Loucy (cell line): ENCODE data around the gene LRRC38.
"Not testable (repeated sequence)": the region's sequence is repeated elsewhere in the genome, so short reads cannot be mapped to it uniquely, and the experiment has no call there.

ENCODE experiments used
- H2AFZ ChIP-seq: fragments of 200-600 bp; sonication (generic); 2 replicates; pipeline ENCODE4 v1.6.0; 2016; ENCODE audit warnings: antibody characterized with exemption, mild to moderate bottlenecking, low read length, moderate library complexity
- H3F3A ChIP-seq: fragments of 200-600 bp; 2 replicates; pipeline ENCODE4 v1.6.0; 2016; ENCODE audit warnings: antibody characterized with exemption, low read depth, mild to moderate bottlenecking
- H3K27me3 ChIP-seq: fragments of 200-600 bp; sonication (generic); 2 replicates; pipeline ENCODE4 v1.6.1; 2014; ENCODE audit warnings: low read length, mild to moderate bottlenecking; ENCODE audit not compliant: insufficient read depth, poor library complexity, severe bottlenecking
- H3K36me3 ChIP-seq: fragments of 200-600 bp; sonication (generic); 2 replicates; pipeline ENCODE4 v1.6.1; 2016; ENCODE audit warnings: low read length; ENCODE audit not compliant: insufficient read depth
- H3K4me1 ChIP-seq: fragments of 200-600 bp; sonication (generic); 2 replicates; pipeline ENCODE4 v1.5.1; 2014; ENCODE audit warnings: low read length, mild to moderate bottlenecking; ENCODE audit not compliant: insufficient read depth, poor library complexity, severe bottlenecking
- H3K4me2 ChIP-seq: fragments of 200-600 bp; sonication (generic); 2 replicates; pipeline ENCODE4 v1.6.0; 2014; ENCODE audit warnings: antibody characterized with exemption, low read length, low read depth, mild to moderate bottlenecking; ENCODE audit not compliant: poor library complexity, severe bottlenecking
- H3K4me3 ChIP-seq: fragments of 200-600 bp; sonication (generic); 2 replicates; pipeline ENCODE4 v1.5.1; 2014; ENCODE audit warnings: low read length, mild to moderate bottlenecking, mixed read lengths; ENCODE audit not compliant: poor library complexity, severe bottlenecking
- H3K79me2 ChIP-seq: fragments of 200-600 bp; sonication (generic); 2 replicates; pipeline ENCODE4 v1.6.1; 2014; ENCODE audit warnings: low read length; ENCODE audit not compliant: insufficient read depth
- H3K9ac ChIP-seq: fragments of 200-600 bp; sonication (generic); 2 replicates; pipeline ENCODE4 v1.6.0; 2014; ENCODE audit warnings: mild to moderate bottlenecking, low read depth, low read length, moderate library complexity; ENCODE audit not compliant: poor library complexity, severe bottlenecking
- H3K9me2 ChIP-seq: fragments of 200-600 bp; sonication (generic); replicated peaks from 2 replicates; pipeline ENCODE4 v1.6.1; 2016; ENCODE audit warnings: low read depth, low read length, mixed read lengths
- H3K9me3 ChIP-seq: fragments of 200-600 bp; sonication (generic); 2 replicates; pipeline ENCODE4 v1.6.1; 2014; ENCODE audit warnings: mild to moderate bottlenecking, antibody characterized with exemption, low read length, low read depth; ENCODE audit not compliant: insufficient read depth
- H4K20me1 ChIP-seq: fragments of 200-600 bp; sonication (generic); 2 replicates; pipeline ENCODE4 v1.6.0; 2014; ENCODE audit warnings: antibody characterized with exemption, low read length, mild to moderate bottlenecking; ENCODE audit not compliant: insufficient read depth, poor library complexity, severe bottlenecking
- EZH2phosphoT487 ChIP-seq: fragments of 200-600 bp; IDR thresholded peaks from 2 replicates; pipeline ENCODE4 v1.6.1; 2018; ENCODE audit warnings: antibody characterized with exemption, mild to moderate bottlenecking, moderate library complexity, borderline replicate concordance
- TF ChIP-seq, protein P1 (sequence below): fragments of 200-600 bp; sonication (generic); conservative IDR thresholded peaks from 2 replicates; pipeline ENCODE4 v1.5.1; 2014; ENCODE audit warnings: mild to moderate bottlenecking, antibody characterized with exemption, low read length

The LRRC38 gene, protein sequence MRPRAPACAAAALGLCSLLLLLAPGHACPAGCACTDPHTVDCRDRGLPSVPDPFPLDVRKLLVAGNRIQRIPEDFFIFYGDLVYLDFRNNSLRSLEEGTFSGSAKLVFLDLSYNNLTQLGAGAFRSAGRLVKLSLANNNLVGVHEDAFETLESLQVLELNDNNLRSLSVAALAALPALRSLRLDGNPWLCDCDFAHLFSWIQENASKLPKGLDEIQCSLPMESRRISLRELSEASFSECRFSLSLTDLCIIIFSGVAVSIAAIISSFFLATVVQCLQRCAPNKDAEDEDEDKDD

DNA sequence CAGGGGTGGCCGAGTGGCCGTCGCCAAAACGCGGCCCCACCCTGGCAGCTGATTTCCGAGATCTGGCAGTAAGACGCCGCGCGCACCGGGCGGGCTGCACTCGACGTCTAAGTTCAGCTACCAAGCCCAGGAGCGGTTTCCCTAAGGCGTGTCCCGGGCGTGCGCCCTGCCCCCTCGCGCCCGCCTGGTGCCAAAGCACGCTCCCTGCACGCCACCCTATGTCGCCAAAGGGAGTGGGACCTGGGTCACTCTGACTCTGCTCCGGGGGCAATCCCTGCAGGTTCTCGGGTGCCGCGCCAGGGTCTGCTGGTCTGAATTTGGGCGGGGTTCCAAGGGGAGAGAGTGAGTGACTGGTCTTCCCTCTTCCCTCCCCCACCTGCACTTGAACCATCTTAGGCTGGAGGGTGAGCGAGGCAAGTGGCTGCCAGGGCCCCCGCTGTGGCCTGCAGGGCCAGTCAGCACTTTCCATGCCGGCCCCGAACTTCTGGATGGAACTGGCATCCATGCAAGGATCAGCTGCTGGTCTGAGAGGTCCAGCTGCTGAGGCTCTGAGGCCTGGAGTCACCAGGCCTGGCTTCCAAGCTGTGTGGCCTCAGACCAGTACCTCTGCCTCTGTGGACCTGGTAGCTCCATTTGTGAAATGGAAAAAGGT, at the start of gene LRRC38:
Gene LRRC38 (minus strand): TSS at position 109 of the 652 bp plus-strand sequence. CDS start 410 bp downstream, outside the sequence.
- no peaks in the 10 kb centered on the region for H3K9me3 ChIP-seq
- no peak within 1 kb of the TSS for H3K9ac ChIP-seq
- no peaks in the 10 kb centered on the region for H3K9me2 ChIP-seq
- peaks cover 3% of the 10 kb centered on the region for H3K4me1 ChIP-seq
- H3K79me2 ChIP-seq, result no peaks in the 10 kb centered on the region
- peak within 1 kb of the TSS; percentile 58 for H3K4me3 ChIP-seq
- no peaks in the 10 kb centered on the region for H4K20me1 ChIP-seq
- TF ChIP-seq, protein P1, sequence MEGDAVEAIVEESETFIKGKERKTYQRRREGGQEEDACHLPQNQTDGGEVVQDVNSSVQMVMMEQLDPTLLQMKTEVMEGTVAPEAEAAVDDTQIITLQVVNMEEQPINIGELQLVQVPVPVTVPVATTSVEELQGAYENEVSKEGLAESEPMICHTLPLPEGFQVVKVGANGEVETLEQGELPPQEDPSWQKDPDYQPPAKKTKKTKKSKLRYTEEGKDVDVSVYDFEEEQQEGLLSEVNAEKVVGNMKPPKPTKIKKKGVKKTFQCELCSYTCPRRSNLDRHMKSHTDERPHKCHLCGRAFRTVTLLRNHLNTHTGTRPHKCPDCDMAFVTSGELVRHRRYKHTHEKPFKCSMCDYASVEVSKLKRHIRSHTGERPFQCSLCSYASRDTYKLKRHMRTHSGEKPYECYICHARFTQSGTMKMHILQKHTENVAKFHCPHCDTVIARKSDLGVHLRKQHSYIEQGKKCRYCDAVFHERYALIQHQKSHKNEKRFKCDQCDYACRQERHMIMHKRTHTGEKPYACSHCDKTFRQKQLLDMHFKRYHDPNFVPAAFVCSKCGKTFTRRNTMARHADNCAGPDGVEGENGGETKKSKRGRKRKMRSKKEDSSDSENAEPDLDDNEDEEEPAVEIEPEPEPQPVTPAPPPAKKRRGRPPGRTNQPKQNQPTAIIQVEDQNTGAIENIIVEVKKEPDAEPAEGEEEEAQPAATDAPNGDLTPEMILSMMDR, result no peak; the same call in 1 of the 2 replicates
- no peak for TF ChIP-seq EZH2phosphoT487
- H3K36me3 ChIP-seq, result no peaks in the 10 kb centered on the region
- no peaks in the 10 kb centered on the region for H3F3A ChIP-seq
- peak within 1 kb of the TSS; percentile 61 for H3K4me2 ChIP-seq
- peaks cover 12% of the 10 kb centered on the region for H3K27me3 ChIP-seq
- peak within 1 kb of the TSS; percentile 68; the same call in 1 of the 2 replicates for H2AFZ ChIP-seq

DNA sequence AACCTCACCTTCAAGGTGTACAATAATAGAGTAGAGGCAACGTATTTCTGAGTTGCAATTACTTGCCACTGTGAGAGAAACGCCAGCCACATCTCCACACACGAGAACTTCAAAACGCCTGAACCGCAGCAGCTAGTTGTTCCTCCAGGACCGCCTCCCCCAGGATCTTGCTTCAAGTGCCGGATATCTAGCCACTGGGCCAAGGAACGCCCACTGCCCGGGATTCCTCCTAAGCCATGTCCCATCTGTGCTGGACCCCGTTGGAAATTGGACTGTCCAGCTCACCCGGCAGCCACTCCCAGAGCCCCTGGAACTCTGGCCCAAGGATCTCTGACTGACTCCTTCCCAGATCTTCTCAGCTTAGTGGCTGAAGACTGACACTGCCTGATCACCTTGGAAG, 49.2 kb upstream of the LRRC38 start:
- H3K4me3 ChIP-seq, H3K9ac ChIP-seq, H3K4me1 ChIP-seq, H3F3A ChIP-seq, H2AFZ ChIP-seq, H3K27me3 ChIP-seq, H3K9me2 ChIP-seq, H3K9me3 ChIP-seq, H4K20me1 ChIP-seq, H3K79me2 ChIP-seq, H3K36me3 ChIP-seq, H3K4me2 ChIP-seq: not testable (repeated sequence)

DNA sequence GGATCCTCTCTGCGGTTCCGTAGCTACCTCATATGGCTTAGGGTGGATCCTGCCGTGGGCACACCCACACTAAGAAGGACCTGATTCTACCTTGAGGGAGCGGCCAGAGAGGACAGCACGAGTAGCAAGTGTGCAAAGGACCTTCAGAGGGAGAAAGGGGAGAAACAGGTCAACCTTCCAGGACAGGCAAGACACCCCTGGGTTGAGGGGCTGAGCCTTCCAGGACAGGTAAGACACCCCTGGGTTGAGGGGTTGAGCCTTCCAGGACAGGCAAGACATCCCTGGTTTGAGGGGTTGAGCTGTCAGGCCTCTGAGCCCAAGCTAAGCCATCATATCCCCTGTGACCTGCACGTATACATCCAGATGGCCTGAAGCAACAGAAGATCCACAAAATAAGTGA, 46.7 kb upstream of the LRRC38 start:
- Histone ChIP-seq H2AFZ (no peak overlapping the region), H3K36me3 (no peaks in the 10 kb centered on the region), H3K9me3 (no peaks in the 10 kb centered on the region), H3K9ac (no peak overlapping the region), H3K4me3 (no peak overlapping the region), H4K20me1 (no peaks in the 10 kb centered on the region), H3K79me2 (no peaks in the 10 kb centered on the region), H3K27me3 (no peaks in the 10 kb centered on the region), H3K9me2 (no peaks in the 10 kb centered on the region), H3K4me1 (no peaks in the 10 kb centered on the region), H3F3A (no peaks in the 10 kb centered on the region), H3K4me2 (no peak overlapping the region)
- TF ChIP-seq EZH2phosphoT487, result no peak

DNA sequence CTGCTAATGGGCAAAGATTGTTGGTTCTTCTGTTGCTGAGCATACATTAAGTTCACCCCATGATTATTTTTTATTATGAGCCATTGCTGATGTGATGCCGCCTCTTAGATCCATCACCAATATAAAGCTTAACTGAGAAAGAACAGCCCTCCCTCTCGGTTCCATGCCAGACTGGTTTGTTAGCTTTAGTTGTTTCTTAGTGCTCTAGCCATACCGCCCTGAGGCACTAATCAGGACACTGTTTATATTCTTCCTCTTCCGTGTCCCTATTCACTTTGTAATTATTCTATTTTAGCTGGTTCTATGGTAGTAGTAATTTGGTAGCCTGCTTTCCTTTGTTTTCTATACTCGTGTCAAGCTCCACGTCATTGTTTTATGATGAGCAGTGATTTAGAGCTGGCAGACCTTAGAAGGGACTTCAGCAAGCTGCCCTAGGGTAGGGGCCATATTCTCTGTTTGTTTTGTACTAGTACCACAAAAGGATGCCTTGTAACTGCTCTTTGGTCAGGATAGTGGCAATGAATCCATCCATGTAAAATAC, 42.5 kb upstream of the LRRC38 start:
- H4K20me1 ChIP-seq, result no peaks in the 10 kb centered on the region
- H3K9me2 ChIP-seq, result no peaks in the 10 kb centered on the region
- no peaks in the 10 kb centered on the region for H3K4me1 ChIP-seq
- no peaks in the 10 kb centered on the region for H3K9me3 ChIP-seq
- no peak overlapping the region for H2AFZ ChIP-seq
- no peak overlapping the region for H3K4me2 ChIP-seq
- H3F3A ChIP-seq, result no peaks in the 10 kb centered on the region
- H3K4me3 ChIP-seq, result no peak overlapping the region
- H3K79me2 ChIP-seq, result no peaks in the 10 kb centered on the region
- H3K36me3 ChIP-seq, result no peaks in the 10 kb centered on the region
- H3K27me3 ChIP-seq, result no peaks in the 10 kb centered on the region
- TF ChIP-seq, protein P1, result no peak
- no peak for TF ChIP-seq EZH2phosphoT487
- no peak overlapping the region for H3K9ac ChIP-seq
